CD14-positive monocyte (primary cell): ENCODE results near the gene EXOC6B. TPM values are rescaled to one million over a fixed set of nuclear protein-coding genes. Genes with fewer than 3 reads are reported as not detected.

ENCODE experiments used
- DNase-seq, 3 donors: peaks; one replicate each; pipeline ENCODE4 v3.0.0-alpha.2; 2011 to 2022
- H2AFZ ChIP-seq: 2 replicates; pipeline ENCODE4 v1.6.0; 2012; ENCODE audit warnings: mild to moderate bottlenecking, low read depth, low read length, inconsistent platforms; ENCODE audit not compliant: insufficient read depth, poor library complexity, severe bottlenecking
- H3K27ac ChIP-seq, 2 donors: 1 replicate in 1 of 2; 2 replicates in 1 of 2; pipeline ENCODE4 v1.5.1; 2012 to 2013; ENCODE audit warnings: low read length in 2 of 2, control low read depth in 1 of 2, inconsistent platforms in 1 of 2, low read depth in 1 of 2, mild to moderate bottlenecking in 1 of 2
- H3K27me3 ChIP-seq, 2 donors: one replicate each; pipeline versions ENCODE4 v1.6.0 to v1.6.1; 2011 to 2013; ENCODE audit warnings: low read length in 2 of 2; ENCODE audit not compliant: control insufficient read depth in 2 of 2, insufficient read depth in 2 of 2
- H3K36me3 ChIP-seq, 2 donors: replicated peaks in 1 of 2; 1 replicate in 1 of 2; 2 replicates in 1 of 2; pipeline versions ENCODE4 v1.5.1 to v1.6.1; 2012 to 2013; ENCODE audit warnings: low read length in 2 of 2, control low read depth in 1 of 2, inconsistent platforms in 1 of 2, mild to moderate bottlenecking in 1 of 2; ENCODE audit not compliant: insufficient read depth in 2 of 2, control insufficient read depth in 1 of 2
- H3K4me1 ChIP-seq, 2 donors: 1 replicate in 1 of 2; 2 replicates in 1 of 2; pipeline versions ENCODE4 v1.5.1 to v1.6.1; 2012 to 2013; ENCODE audit warnings: low read length in 2 of 2, control low read depth in 1 of 2, inconsistent platforms in 1 of 2, mild to moderate bottlenecking in 1 of 2, moderate library complexity in 1 of 2; ENCODE audit not compliant: insufficient read depth in 2 of 2, control insufficient read depth in 1 of 2
- H3K4me2 ChIP-seq: replicated peaks from 2 replicates; pipeline ENCODE3; 2012; ENCODE audit warnings: low read length, moderate library complexity, mild to moderate bottlenecking; ENCODE audit not compliant: poor library complexity, severe bottlenecking; ENCODE audit errors: extremely low read depth
- H3K4me3 ChIP-seq, 3 experiments: fragments of 200-600 bp in 1 of 3; sonication (generic) in 1 of 3; replicated peaks in 1 of 3; 1 replicate in 2 of 3; 2 replicates in 1 of 3; pipeline ENCODE4 v1.5.1; 2011 to 2013; ENCODE audit warnings: low read length in 3 of 3, mild to moderate bottlenecking in 3 of 3, control low read depth in 2 of 3, low read depth in 2 of 3, inconsistent platforms in 1 of 3, moderate library complexity in 1 of 3
- H3K79me2 ChIP-seq: 2 replicates; pipeline ENCODE4 v1.6.0; 2012; ENCODE audit warnings: mild to moderate bottlenecking, control low read depth, inconsistent platforms, low read length, moderate library complexity; ENCODE audit not compliant: insufficient read depth
- H3K9ac ChIP-seq: 2 replicates; pipeline ENCODE4 v1.6.0; 2017; ENCODE audit warnings: low read length, mild to moderate bottlenecking; ENCODE audit not compliant: insufficient read depth, poor library complexity, severe bottlenecking
- H3K9me3 ChIP-seq, 2 donors: replicated peaks in 1 of 2; 1 replicate in 1 of 2; 2 replicates in 1 of 2; pipeline versions ENCODE4 v1.5.1 to v1.6.1; 2012 to 2013; ENCODE audit warnings: low read length in 2 of 2, control low read depth in 1 of 2; ENCODE audit not compliant: control insufficient read depth in 1 of 2, insufficient read depth in 1 of 2
- H4K20me1 ChIP-seq: 2 replicates; pipeline ENCODE4 v1.6.0; 2012; ENCODE audit warnings: mild to moderate bottlenecking, low read length, control low read depth, moderate library complexity; ENCODE audit not compliant: insufficient read depth
- H3K27ac Mint-ChIP-seq, 7 donors: one replicate each; pipeline ENCODE4 v1.8.0; 2020; ENCODE audit warnings: mild to moderate bottlenecking in 7 of 7, mixed read lengths in 7 of 7, moderate library complexity in 6 of 7, inconsistent platforms in 2 of 7
- H3K27me3 Mint-ChIP-seq, 3 donors: one replicate each; pipeline ENCODE4 v1.8.0; 2021 to 2022; ENCODE audit warnings: low read depth in 3 of 3, mild to moderate bottlenecking in 3 of 3, mixed read lengths in 3 of 3, moderate library complexity in 3 of 3, inconsistent platforms in 1 of 3
- H3K36me3 Mint-ChIP-seq, 2 donors: one replicate each; pipeline ENCODE4 v1.8.0; 2020; ENCODE audit warnings: mixed read lengths in 2 of 2, inconsistent platforms in 1 of 2, mild to moderate bottlenecking in 1 of 2
- H3K4me1 Mint-ChIP-seq: one replicate; pipeline ENCODE4 v1.8.0; 2020; ENCODE audit warnings: mild to moderate bottlenecking, mixed read lengths
- H3K4me3 Mint-ChIP-seq, 2 donors: one replicate each; pipeline ENCODE4 v1.8.0; 2020; ENCODE audit warnings: mild to moderate bottlenecking in 2 of 2, mixed read lengths in 2 of 2, moderate library complexity in 1 of 2
- H3K9me3 Mint-ChIP-seq, 7 donors: one replicate each; pipeline ENCODE4 v1.8.0; 2020 to 2022; ENCODE audit warnings: mixed read lengths in 7 of 7, mild to moderate bottlenecking in 6 of 7, moderate library complexity in 6 of 7, inconsistent platforms in 2 of 7
- WGBS: methylation state at CpG from one replicate; pipeline ENCODE4 v1.1.5; 2013; ENCODE audit warnings: missing lambda C conversion rate; ENCODE audit not compliant: insufficient coverage; 5-methylcytosine and 5-hydroxymethylcytosine counted together
- intact Hi-C, 2 donors: fragments of 100-400 bp; cut with micrococcal nuclease; formaldehyde crosslinking; loops; one replicate each; pipeline versions ENCODE4 v1.15.0 to v1.15.1; 2023
- polyA plus RNA-seq, 3 donors: library from polyadenylated mRNA; depleted of rRNA in 1 of 3; unstranded in 2 of 3; stranded (reverse) in 1 of 3; fragments of 300-500 nt in 2 of 3; fragments of >200 nt in 1 of 3; fragmentation: Illumina TruSeq in 2 of 3; gene quantifications; 1 replicate in 2 of 3; 2 replicates in 1 of 3; pipeline ENCODE4 v1.2.3, GENCODE V29; 2012 to 2021
- TF ChIP-seq, protein P1 (sequence below): fragments of 200-600 bp; IDR thresholded peaks from one replicate; pipeline ENCODE4 v1.8.0; 2022; ENCODE audit warnings: antibody characterized with exemption, mild to moderate bottlenecking

The EXOC6B gene
- polyA plus RNA-seq, 3 donors: 1.8 to 2.8 (median 2.1) TPM

DNA sequence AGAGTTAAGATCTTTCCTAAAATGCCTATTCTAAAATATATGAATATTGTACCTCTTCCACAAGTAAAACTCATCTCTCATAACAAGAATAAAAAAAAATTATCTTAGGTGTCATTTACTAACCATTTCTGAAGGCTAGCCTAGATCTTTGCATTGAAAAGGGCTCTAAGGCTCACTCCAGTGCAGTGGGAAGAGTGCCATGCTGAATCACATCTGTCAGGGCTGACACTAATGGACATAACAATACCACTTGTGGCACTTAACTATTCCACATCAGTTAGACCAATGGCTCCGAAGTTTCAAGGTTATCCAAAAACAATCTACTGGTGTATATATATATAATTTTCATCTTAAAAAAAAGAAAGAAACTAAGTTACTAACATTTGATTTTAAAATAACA lies 130.2 kb downstream of the EXOC6B start:
- no peaks in the 10 kb centered on the region for H3K9me3 ChIP-seq
- no peak overlapping the region for H3K4me2 ChIP-seq
- H3K27ac Mint-ChIP-seq: no peak overlapping the region
- no peak overlapping the region for H3K9ac ChIP-seq
- H3K36me3 ChIP-seq: no peaks in the 10 kb centered on the region
- WGBS: no CpG with 5 or more reads among the region's 1 CpG
- no peak overlapping the region for H3K4me3 Mint-ChIP-seq
- H2AFZ ChIP-seq: no peak overlapping the region
- H3K27me3 Mint-ChIP-seq: peaks cover 0 to 1% (median 1%) of the 10 kb centered on the region in 3 donors
- intact Hi-C loops: no loop called here
- no peak for DNase-seq
- H3K4me3 ChIP-seq: no peak overlapping the region
- peaks cover 0 to 2% (median 0%) of the 10 kb centered on the region in 7 donors for H3K9me3 Mint-ChIP-seq
- no peaks in the 10 kb centered on the region for H3K27me3 ChIP-seq
- peaks cover 0 to 6% of the 10 kb centered on the region in 2 donors for H3K4me1 ChIP-seq
- H3K79me2 ChIP-seq: no peaks in the 10 kb centered on the region
- no peaks in the 10 kb centered on the region for H3K36me3 Mint-ChIP-seq
- no peaks in the 10 kb centered on the region for H4K20me1 ChIP-seq
- H3K4me1 Mint-ChIP-seq: peaks cover 11% of the 10 kb centered on the region
- no peak overlapping the region for H3K27ac ChIP-seq
- TF ChIP-seq, protein P1, sequence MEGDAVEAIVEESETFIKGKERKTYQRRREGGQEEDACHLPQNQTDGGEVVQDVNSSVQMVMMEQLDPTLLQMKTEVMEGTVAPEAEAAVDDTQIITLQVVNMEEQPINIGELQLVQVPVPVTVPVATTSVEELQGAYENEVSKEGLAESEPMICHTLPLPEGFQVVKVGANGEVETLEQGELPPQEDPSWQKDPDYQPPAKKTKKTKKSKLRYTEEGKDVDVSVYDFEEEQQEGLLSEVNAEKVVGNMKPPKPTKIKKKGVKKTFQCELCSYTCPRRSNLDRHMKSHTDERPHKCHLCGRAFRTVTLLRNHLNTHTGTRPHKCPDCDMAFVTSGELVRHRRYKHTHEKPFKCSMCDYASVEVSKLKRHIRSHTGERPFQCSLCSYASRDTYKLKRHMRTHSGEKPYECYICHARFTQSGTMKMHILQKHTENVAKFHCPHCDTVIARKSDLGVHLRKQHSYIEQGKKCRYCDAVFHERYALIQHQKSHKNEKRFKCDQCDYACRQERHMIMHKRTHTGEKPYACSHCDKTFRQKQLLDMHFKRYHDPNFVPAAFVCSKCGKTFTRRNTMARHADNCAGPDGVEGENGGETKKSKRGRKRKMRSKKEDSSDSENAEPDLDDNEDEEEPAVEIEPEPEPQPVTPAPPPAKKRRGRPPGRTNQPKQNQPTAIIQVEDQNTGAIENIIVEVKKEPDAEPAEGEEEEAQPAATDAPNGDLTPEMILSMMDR: no peak

DNA sequence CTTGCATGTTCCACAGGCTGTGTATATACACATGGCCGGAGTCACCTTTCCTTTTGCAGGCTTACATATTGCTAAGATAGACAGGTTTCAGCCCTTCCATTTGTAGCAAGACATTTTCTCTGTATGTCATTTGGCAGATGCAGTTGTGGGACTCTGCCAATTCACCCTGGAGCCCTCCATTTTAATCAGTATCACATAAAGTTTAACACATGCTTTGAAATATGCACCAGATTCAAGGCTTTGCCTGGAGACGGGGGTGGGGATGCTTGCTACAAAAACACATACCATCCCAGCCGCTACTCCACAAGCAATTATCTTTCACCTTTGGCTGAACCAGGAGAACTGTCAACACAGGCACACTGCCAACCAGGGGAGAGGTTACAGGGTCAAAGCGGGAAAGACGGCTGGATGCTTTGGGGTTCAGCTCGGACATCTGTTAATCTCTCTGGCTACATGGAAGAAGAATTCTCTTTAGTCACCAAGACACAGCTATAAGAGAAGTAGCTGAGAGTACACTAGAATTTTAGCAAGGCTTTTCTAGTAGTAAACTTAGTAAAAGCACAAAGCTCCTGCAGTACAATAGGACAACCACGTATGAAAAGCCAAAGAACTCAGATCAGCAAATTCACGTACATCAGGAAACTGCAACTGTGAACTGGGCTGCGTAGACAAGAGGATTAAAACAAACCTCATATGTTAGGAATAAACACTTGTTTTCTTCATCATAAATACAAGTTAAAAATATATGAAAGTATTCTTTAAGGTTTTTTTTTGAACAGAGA lies 130.9 kb downstream of the EXOC6B start:
- H3K4me3 ChIP-seq: no peak overlapping the region
- H3K36me3 ChIP-seq: no peaks in the 10 kb centered on the region
- no peaks in the 10 kb centered on the region for H3K9me3 ChIP-seq
- Mint-ChIP-seq H3K27ac (no peak overlapping the region), H3K36me3 (no peaks in the 10 kb centered on the region), H3K27me3 (peaks cover 0 to 1% (median 1%) of the 10 kb centered on the region in 3 donors), H3K4me3 (no peak overlapping the region), H3K9me3 (no peaks in the 10 kb centered on the region), H3K4me1 (peaks cover 11% of the 10 kb centered on the region)
- no peak for DNase-seq
- intact Hi-C loops: no loop called here
- H3K9ac ChIP-seq: no peak overlapping the region
- H2AFZ ChIP-seq: no peak overlapping the region
- no peak overlapping the region for H3K4me2 ChIP-seq
- no peaks in the 10 kb centered on the region for H3K27me3 ChIP-seq
- no peaks in the 10 kb centered on the region for H3K79me2 ChIP-seq
- no peak overlapping the region for H3K27ac ChIP-seq
- H4K20me1 ChIP-seq: no peaks in the 10 kb centered on the region
- WGBS: 94% methylated on average over 3 of the region's 9 CpGs
- TF ChIP-seq, protein P1: no peak
- H3K4me1 ChIP-seq: peaks cover 0 to 6% of the 10 kb centered on the region in 2 donors
